ENCODE results near the gene RAD51B.

DNA sequence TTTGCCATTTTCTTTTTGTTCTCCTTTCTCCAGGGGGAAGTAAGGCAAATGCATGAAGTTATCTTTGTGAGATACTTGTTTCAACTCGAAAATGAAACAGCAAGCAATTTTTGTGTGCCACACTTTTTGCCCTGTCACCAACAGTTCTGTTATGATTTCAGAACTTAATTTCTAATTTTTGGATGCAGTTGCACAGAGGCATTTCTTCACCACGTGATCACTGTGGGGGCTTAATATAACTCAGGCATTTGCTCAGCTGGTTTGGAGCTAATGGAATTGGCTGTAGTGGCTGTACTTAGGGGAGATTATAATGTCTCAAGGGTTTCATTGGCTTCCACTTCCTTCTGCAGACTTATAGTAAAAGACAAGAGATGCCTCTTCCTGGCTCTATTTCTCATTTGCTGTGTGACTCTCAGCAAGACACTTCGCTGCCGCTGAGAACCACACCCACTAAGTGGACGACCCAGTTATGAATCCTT is 452.4 kb downstream of the RAD51B start:
- TF ChIP-seq, protein P1, sequence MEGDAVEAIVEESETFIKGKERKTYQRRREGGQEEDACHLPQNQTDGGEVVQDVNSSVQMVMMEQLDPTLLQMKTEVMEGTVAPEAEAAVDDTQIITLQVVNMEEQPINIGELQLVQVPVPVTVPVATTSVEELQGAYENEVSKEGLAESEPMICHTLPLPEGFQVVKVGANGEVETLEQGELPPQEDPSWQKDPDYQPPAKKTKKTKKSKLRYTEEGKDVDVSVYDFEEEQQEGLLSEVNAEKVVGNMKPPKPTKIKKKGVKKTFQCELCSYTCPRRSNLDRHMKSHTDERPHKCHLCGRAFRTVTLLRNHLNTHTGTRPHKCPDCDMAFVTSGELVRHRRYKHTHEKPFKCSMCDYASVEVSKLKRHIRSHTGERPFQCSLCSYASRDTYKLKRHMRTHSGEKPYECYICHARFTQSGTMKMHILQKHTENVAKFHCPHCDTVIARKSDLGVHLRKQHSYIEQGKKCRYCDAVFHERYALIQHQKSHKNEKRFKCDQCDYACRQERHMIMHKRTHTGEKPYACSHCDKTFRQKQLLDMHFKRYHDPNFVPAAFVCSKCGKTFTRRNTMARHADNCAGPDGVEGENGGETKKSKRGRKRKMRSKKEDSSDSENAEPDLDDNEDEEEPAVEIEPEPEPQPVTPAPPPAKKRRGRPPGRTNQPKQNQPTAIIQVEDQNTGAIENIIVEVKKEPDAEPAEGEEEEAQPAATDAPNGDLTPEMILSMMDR (IDR thresholded peaks at IDR 0.05) = no peak
- TF ChIP-seq, protein P2, sequence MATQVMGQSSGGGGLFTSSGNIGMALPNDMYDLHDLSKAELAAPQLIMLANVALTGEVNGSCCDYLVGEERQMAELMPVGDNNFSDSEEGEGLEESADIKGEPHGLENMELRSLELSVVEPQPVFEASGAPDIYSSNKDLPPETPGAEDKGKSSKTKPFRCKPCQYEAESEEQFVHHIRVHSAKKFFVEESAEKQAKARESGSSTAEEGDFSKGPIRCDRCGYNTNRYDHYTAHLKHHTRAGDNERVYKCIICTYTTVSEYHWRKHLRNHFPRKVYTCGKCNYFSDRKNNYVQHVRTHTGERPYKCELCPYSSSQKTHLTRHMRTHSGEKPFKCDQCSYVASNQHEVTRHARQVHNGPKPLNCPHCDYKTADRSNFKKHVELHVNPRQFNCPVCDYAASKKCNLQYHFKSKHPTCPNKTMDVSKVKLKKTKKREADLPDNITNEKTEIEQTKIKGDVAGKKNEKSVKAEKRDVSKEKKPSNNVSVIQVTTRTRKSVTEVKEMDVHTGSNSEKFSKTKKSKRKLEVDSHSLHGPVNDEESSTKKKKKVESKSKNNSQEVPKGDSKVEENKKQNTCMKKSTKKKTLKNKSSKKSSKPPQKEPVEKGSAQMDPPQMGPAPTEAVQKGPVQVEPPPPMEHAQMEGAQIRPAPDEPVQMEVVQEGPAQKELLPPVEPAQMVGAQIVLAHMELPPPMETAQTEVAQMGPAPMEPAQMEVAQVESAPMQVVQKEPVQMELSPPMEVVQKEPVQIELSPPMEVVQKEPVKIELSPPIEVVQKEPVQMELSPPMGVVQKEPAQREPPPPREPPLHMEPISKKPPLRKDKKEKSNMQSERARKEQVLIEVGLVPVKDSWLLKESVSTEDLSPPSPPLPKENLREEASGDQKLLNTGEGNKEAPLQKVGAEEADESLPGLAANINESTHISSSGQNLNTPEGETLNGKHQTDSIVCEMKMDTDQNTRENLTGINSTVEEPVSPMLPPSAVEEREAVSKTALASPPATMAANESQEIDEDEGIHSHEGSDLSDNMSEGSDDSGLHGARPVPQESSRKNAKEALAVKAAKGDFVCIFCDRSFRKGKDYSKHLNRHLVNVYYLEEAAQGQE (IDR thresholded peaks at IDR 0.05; ENCODE audit: insufficient read depth in 1 of 2, low read depth in 2 of 2, low read length in 1 of 2) = no peak
- TF ChIP-seq POLR2AphosphoS5 (IDR thresholded peaks at IDR 0.05; ENCODE audit: low read depth, low read length) (no peak), SIN3A (IDR thresholded peaks at IDR 0.05; ENCODE audit: borderline replicate concordance, insufficient read depth, low read depth, low read length) (no peak), TCF7L2 (IDR thresholded peaks at IDR 0.05; ENCODE audit: low read depth, low read length) (no peak)
